HEK293 (cell line): ENCODE measurements around the gene NPTX1.

Experiments
- CTCF ChIA-PET: fragments of 350-600 bp; formaldehyde crosslinking; extraction: SDS; loops from one replicate; lab custom pipeline; 2021; ENCODE audit warnings: antibody characterized with exemption; lab: Yijun Ruan, JAX
- POLR2A ChIA-PET: fragments of 300-600 bp; formaldehyde crosslinking; extraction: SDS; loops from one replicate; lab custom pipeline; 2020; ENCODE audit warnings: antibody characterized with exemption, inconsistent platforms; lab: Yijun Ruan, JAX
- H3K27ac ChIP-seq: fragments of 200-500 bp; sonication (Bioruptor generic); 2 replicates; pipeline ENCODE4 v1.5.1; 2014; ENCODE audit warnings: low read depth, low read length, control low read depth, inconsistent platforms; ENCODE audit errors: extremely low read depth
- H3K36me3 ChIP-seq, 2 experiments: fragments of 200-500 bp in 1 of 2; sonication (Bioruptor generic) in 1 of 2; 1 replicate in 1 of 2; 2 replicates in 1 of 2; pipeline ENCODE4 v1.5.1; 2014 to 2017; ENCODE audit warnings: inconsistent platforms in 2 of 2, low read length in 2 of 2; ENCODE audit not compliant: control insufficient read depth in 2 of 2, insufficient read depth in 1 of 2
- H3K4me1 ChIP-seq: fragments of 200-500 bp; sonication (Bioruptor generic); 2 replicates; pipeline ENCODE4 v1.5.1; 2014; ENCODE audit warnings: mild to moderate bottlenecking, low read length, inconsistent platforms; ENCODE audit not compliant: control insufficient read depth, insufficient read depth
- H3K4me3 ChIP-seq: 2 replicates; pipeline ENCODE4 v1.5.1; 2011; ENCODE audit warnings: low read depth, mild to moderate bottlenecking, control low read depth, low read length, moderate library complexity
- H3K9me3 ChIP-seq: fragments of 200-500 bp; sonication (Bioruptor generic); 2 replicates; pipeline ENCODE4 v1.5.1; 2014; ENCODE audit warnings: low read depth, low read length, inconsistent platforms; ENCODE audit not compliant: control insufficient read depth, insufficient read depth
- BCL11A ChIP-seq: fragments of 450-650 bp; formaldehyde crosslinking; IDR thresholded peaks from 2 replicates; pipeline ENCODE4 v1.5.1; 2016; ENCODE audit warnings: low read depth, missing biosample characterization, missing genetic modification characterization
- EGR2 ChIP-seq: fragments of 450-650 bp; formaldehyde crosslinking; IDR thresholded peaks from 2 replicates; pipeline ENCODE4 v1.5.1; 2016; ENCODE audit warnings: low read depth, missing biosample characterization, missing genetic modification characterization
- KLF1 ChIP-seq: fragments of 450-650 bp; formaldehyde crosslinking; IDR thresholded peaks from 2 replicates; pipeline ENCODE4 v1.5.1; 2016; ENCODE audit warnings: missing biosample characterization, missing genetic modification characterization
- SP2 ChIP-seq: fragments of 450-650 bp; formaldehyde crosslinking; IDR thresholded peaks from 2 replicates; pipeline ENCODE4 v1.5.1; 2016; ENCODE audit warnings: missing biosample characterization, missing genetic modification characterization
- SP3 ChIP-seq: fragments of 450-650 bp; formaldehyde crosslinking; IDR thresholded peaks from 2 replicates; pipeline ENCODE4 v1.5.1; 2016; ENCODE audit warnings: missing biosample characterization, missing genetic modification characterization
- SP7 ChIP-seq: fragments of 450-650 bp; formaldehyde crosslinking; IDR thresholded peaks from 2 replicates; pipeline ENCODE4 v1.5.1; 2016; ENCODE audit warnings: missing biosample characterization, missing genetic modification characterization
- ZFHX2 ChIP-seq: fragments of 450-650 bp; formaldehyde crosslinking; conservative IDR thresholded peaks from 2 replicates; pipeline ENCODE4 v1.5.1; 2016; ENCODE audit warnings: missing biosample characterization, missing genetic modification characterization
- ZNF16 ChIP-seq: fragments of 450-650 bp; formaldehyde crosslinking; IDR thresholded peaks from 2 replicates; pipeline ENCODE4 v1.5.1; 2016; ENCODE audit warnings: low read depth, missing biosample characterization, missing genetic modification characterization
- ZNF214 ChIP-seq: fragments of 450-650 bp; formaldehyde crosslinking; IDR thresholded peaks from 2 replicates; pipeline ENCODE4 v1.5.1; 2017; ENCODE audit warnings: missing biosample characterization, mild to moderate bottlenecking, missing genetic modification characterization, borderline replicate concordance
- ZNF239 ChIP-seq: fragments of 450-650 bp; formaldehyde crosslinking; IDR thresholded peaks from 2 replicates; pipeline ENCODE4 v1.5.1; 2016; ENCODE audit warnings: missing biosample characterization, missing genetic modification characterization
- ZNF24 ChIP-seq: fragments of 450-650 bp; formaldehyde crosslinking; IDR thresholded peaks from 2 replicates; pipeline ENCODE4 v1.5.1; 2016; ENCODE audit warnings: missing biosample characterization, missing genetic modification characterization
- ZNF335 ChIP-seq: fragments of 450-650 bp; formaldehyde crosslinking; conservative IDR thresholded peaks from 2 replicates; pipeline ENCODE4 v1.5.1; 2016; ENCODE audit warnings: missing biosample characterization, missing genetic modification characterization
- ZNF423 ChIP-seq: fragments of 450-650 bp; formaldehyde crosslinking; IDR thresholded peaks from 2 replicates; pipeline ENCODE4 v1.5.1; 2016; ENCODE audit warnings: missing biosample characterization, missing genetic modification characterization
- ZNF510 ChIP-seq: fragments of 450-650 bp; formaldehyde crosslinking; IDR thresholded peaks from 2 replicates; pipeline ENCODE4 v1.5.1; 2018; ENCODE audit warnings: mild to moderate bottlenecking, missing genetic modification characterization, missing biosample characterization; ENCODE audit not compliant: insufficient replicate concordance
- ZNF549 ChIP-seq: fragments of 450-650 bp; IDR thresholded peaks from 2 replicates; pipeline ENCODE4 v1.5.1; 2018; ENCODE audit warnings: missing biosample characterization, missing genetic modification characterization, mild to moderate bottlenecking, inconsistent platforms, moderate library complexity
- ZNF558 ChIP-seq: fragments of 450-650 bp; formaldehyde crosslinking; IDR thresholded peaks from 2 replicates; pipeline ENCODE4 v1.5.1; 2016; ENCODE audit warnings: missing biosample characterization, missing genetic modification characterization
- ZNF621 ChIP-seq: fragments of 450-650 bp; formaldehyde crosslinking; IDR thresholded peaks from 2 replicates; pipeline ENCODE4 v1.5.1; 2017; ENCODE audit warnings: missing biosample characterization, missing genetic modification characterization
- ZNF654 ChIP-seq: fragments of 450-650 bp; formaldehyde crosslinking; IDR thresholded peaks from 2 replicates; pipeline ENCODE4 v1.5.1; 2016; ENCODE audit warnings: low read depth, missing biosample characterization, missing genetic modification characterization
- ZNF791 ChIP-seq: fragments of 450-650 bp; formaldehyde crosslinking; IDR thresholded peaks from 2 replicates; pipeline ENCODE4 v1.5.1; 2016; ENCODE audit warnings: missing biosample characterization, missing genetic modification characterization
- TF ChIP-seq, protein P1 (sequence below): fragments of 450-650 bp; formaldehyde crosslinking; IDR thresholded peaks from 2 replicates; pipeline ENCODE4 v1.5.1; 2016; ENCODE audit warnings: missing biosample characterization, missing genetic modification characterization
- TF ChIP-seq, protein P2 (sequence below): fragments of 450-650 bp; IDR thresholded peaks from 2 replicates; pipeline ENCODE4 v1.5.1; 2018; ENCODE audit warnings: missing biosample characterization, mild to moderate bottlenecking, missing genetic modification characterization
- TF ChIP-seq, protein P3 (sequence below): fragments of 450-650 bp; formaldehyde crosslinking; IDR thresholded peaks from 2 replicates; pipeline ENCODE4 v1.5.1; 2016; ENCODE audit warnings: missing biosample characterization, missing genetic modification characterization
- TF ChIP-seq, protein P4 (sequence below): fragments of 450-650 bp; formaldehyde crosslinking; IDR thresholded peaks from 2 replicates; pipeline ENCODE4 v1.5.1; 2016; ENCODE audit warnings: missing biosample characterization, missing genetic modification characterization, borderline replicate concordance
- TF ChIP-seq, protein P5 (sequence below): fragments of 450-650 bp; formaldehyde crosslinking; IDR thresholded peaks from 2 replicates; pipeline ENCODE4 v1.5.1; 2016; ENCODE audit warnings: missing biosample characterization, missing genetic modification characterization, low read depth

NPTX1 gene

DNA sequence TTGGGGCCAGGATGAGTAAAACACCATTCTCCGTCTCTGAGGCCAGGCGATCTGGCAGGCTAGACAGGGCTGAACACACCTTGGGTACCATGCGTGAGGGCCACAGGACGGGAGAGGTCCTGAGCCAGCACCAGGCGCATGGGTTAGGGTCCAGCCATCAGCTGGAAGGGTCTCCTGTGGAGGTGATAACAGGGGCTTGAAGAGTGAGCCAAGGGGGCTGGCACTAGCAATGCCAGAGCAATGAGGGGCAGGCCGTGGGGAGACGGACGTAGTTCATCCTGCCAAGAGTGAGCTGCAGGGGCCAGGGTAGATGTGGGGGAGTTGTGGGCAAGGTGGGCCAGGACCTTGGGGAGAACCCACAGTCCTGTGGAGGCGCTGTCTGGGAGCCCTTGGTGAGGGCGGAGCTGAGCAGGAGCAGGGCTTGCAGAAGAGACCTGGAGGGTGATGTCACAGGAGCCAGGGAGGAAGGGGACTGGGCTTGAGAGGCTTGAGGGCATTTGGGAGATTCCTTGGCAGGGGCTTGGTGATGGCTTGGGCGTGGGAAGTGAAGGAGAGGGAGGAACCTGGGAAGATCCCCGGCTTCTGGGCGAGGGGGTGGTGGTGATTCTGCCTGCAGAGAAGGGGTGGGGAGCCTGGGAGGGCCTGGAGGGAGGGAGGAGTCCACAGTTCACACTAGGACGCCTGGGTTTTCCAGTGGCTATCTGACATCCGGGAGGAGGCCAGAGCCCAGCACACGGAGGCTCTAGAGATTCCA, 6.3 kb upstream of the NPTX1 start:
- Histone ChIP-seq H3K27ac (no peak overlapping the region), H3K9me3 (no peaks in the 10 kb centered on the region), H3K4me1 (no peaks in the 10 kb centered on the region; the same call in 1 of the 2 replicates), H3K36me3 (no peaks in the 10 kb centered on the region), H3K4me3 (no peak overlapping the region)
- ChIA-PET POLR2A (no interaction called here), CTCF (interaction anchor here (0.6 to 1.8 kb wide), 4 partner anchors 10 to 92 kb away, joined by 4 to 5 read pairs (median 5); no protein-coding TSS in a partner anchor)
- TF ChIP-seq ZFHX2 (tag by site-specific recombination) = peak; percentile 90
- peak; percentile 98 for TF ChIP-seq KLF1 (tag by site-specific recombination)
- TF ChIP-seq SP3 (tag by site-specific recombination) = 0 out of 2 replicates have a peak, but pooled peaks have one; percentile 12
- no peak for TF ChIP-seq ZNF239 (tag by site-specific recombination)
- TF ChIP-seq, protein P1, sequence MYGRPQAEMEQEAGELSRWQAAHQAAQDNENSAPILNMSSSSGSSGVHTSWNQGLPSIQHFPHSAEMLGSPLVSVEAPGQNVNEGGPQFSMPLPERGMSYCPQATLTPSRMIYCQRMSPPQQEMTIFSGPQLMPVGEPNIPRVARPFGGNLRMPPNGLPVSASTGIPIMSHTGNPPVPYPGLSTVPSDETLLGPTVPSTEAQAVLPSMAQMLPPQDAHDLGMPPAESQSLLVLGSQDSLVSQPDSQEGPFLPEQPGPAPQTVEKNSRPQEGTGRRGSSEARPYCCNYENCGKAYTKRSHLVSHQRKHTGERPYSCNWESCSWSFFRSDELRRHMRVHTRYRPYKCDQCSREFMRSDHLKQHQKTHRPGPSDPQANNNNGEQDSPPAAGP (tag by site-specific recombination) = peak; percentile 95
- TF ChIP-seq, protein P2, sequence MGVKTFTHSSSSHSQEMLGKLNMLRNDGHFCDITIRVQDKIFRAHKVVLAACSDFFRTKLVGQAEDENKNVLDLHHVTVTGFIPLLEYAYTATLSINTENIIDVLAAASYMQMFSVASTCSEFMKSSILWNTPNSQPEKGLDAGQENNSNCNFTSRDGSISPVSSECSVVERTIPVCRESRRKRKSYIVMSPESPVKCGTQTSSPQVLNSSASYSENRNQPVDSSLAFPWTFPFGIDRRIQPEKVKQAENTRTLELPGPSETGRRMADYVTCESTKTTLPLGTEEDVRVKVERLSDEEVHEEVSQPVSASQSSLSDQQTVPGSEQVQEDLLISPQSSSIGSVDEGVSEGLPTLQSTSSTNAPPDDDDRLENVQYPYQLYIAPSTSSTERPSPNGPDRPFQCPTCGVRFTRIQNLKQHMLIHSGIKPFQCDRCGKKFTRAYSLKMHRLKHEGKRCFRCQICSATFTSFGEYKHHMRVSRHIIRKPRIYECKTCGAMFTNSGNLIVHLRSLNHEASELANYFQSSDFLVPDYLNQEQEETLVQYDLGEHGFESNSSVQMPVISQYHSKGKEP (tag by site-specific recombination) = no peak
- TF ChIP-seq ZNF335 (tag by site-specific recombination) = peak; percentile 81
- TF ChIP-seq, protein P3, sequence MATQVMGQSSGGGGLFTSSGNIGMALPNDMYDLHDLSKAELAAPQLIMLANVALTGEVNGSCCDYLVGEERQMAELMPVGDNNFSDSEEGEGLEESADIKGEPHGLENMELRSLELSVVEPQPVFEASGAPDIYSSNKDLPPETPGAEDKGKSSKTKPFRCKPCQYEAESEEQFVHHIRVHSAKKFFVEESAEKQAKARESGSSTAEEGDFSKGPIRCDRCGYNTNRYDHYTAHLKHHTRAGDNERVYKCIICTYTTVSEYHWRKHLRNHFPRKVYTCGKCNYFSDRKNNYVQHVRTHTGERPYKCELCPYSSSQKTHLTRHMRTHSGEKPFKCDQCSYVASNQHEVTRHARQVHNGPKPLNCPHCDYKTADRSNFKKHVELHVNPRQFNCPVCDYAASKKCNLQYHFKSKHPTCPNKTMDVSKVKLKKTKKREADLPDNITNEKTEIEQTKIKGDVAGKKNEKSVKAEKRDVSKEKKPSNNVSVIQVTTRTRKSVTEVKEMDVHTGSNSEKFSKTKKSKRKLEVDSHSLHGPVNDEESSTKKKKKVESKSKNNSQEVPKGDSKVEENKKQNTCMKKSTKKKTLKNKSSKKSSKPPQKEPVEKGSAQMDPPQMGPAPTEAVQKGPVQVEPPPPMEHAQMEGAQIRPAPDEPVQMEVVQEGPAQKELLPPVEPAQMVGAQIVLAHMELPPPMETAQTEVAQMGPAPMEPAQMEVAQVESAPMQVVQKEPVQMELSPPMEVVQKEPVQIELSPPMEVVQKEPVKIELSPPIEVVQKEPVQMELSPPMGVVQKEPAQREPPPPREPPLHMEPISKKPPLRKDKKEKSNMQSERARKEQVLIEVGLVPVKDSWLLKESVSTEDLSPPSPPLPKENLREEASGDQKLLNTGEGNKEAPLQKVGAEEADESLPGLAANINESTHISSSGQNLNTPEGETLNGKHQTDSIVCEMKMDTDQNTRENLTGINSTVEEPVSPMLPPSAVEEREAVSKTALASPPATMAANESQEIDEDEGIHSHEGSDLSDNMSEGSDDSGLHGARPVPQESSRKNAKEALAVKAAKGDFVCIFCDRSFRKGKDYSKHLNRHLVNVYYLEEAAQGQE (tag by site-specific recombination) = peak; percentile 77
- peak; percentile 41; the same call in 1 of the 2 replicates for TF ChIP-seq SP2 (tag by site-specific recombination)
- peak; percentile 88 for TF ChIP-seq EGR2 (tag by site-specific recombination)

DNA sequence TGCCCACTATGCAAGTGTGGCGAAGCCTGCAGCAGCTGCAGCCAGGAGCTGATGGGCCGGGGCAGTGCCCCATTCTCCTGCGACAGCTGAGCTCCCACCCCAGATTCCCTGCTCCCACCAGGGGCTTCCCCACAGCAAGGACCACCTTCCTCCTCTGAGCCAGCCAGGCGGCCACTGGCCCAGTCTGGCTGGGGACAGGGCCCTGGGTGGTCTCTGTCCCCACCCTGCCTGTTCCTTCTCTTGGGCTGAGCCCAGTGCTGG, 5.6 kb upstream of the NPTX1 start:
- CTCF ChIA-PET = interaction anchor here (1.0 to 1.8 kb wide), 2 partner anchors 11 to 25 kb away, joined by 5 read pairs; no protein-coding TSS in a partner anchor
- Histone ChIP-seq H3K27ac (no peak overlapping the region), H3K4me1 (no peaks in the 10 kb centered on the region; the same call in 1 of the 2 replicates), H3K36me3 (no peaks in the 10 kb centered on the region), H3K9me3 (no peaks in the 10 kb centered on the region), H3K4me3 (no peak overlapping the region)
- POLR2A ChIA-PET = no interaction called here
- TF ChIP-seq ZNF621 (tag by site-specific recombination) (no peak), ZNF510 (tag by site-specific recombination) (no peak), ZNF549 (tag by site-specific recombination) (no peak), ZNF24 (tag by site-specific recombination) (no peak), ZNF791 (tag by site-specific recombination) (no peak), BCL11A (tag by site-specific recombination) (no peak), ZNF16 (tag by site-specific recombination) (no peak), ZNF654 (tag by site-specific recombination) (no peak), KLF1 (tag by site-specific recombination) (no peak), ZNF558 (tag by site-specific recombination) (no peak), SP7 (no peak), ZNF214 (tag by site-specific recombination) (no peak), ZNF239 (tag by site-specific recombination) (no peak), ZNF423 (tag by site-specific recombination) (no peak)
- TF ChIP-seq, protein P4, sequence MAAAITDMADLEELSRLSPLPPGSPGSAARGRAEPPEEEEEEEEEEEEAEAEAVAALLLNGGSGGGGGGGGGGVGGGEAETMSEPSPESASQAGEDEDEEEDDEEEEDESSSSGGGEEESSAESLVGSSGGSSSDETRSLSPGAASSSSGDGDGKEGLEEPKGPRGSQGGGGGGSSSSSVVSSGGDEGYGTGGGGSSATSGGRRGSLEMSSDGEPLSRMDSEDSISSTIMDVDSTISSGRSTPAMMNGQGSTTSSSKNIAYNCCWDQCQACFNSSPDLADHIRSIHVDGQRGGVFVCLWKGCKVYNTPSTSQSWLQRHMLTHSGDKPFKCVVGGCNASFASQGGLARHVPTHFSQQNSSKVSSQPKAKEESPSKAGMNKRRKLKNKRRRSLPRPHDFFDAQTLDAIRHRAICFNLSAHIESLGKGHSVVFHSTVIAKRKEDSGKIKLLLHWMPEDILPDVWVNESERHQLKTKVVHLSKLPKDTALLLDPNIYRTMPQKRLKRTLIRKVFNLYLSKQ (tag by site-specific recombination) = no peak
- TF ChIP-seq, protein P5, sequence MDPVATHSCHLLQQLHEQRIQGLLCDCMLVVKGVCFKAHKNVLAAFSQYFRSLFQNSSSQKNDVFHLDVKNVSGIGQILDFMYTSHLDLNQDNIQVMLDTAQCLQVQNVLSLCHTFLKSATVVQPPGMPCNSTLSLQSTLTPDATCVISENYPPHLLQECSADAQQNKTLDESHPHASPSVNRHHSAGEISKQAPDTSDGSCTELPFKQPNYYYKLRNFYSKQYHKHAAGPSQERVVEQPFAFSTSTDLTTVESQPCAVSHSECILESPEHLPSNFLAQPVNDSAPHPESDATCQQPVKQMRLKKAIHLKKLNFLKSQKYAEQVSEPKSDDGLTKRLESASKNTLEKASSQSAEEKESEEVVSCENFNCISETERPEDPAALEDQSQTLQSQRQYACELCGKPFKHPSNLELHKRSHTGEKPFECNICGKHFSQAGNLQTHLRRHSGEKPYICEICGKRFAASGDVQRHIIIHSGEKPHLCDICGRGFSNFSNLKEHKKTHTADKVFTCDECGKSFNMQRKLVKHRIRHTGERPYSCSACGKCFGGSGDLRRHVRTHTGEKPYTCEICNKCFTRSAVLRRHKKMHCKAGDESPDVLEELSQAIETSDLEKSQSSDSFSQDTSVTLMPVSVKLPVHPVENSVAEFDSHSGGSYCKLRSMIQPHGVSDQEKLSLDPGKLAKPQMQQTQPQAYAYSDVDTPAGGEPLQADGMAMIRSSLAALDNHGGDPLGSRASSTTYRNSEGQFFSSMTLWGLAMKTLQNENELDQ = no peak
